IPS-11a (cell line): ENCODE results near the gene PTH2.
"Not testable (repeated sequence)": the region's sequence is repeated elsewhere in the genome, so short reads cannot be mapped to it uniquely, and the experiment has no call there.

Experiments
- H3K4me3 ChIP-seq: one replicate; pipeline ENCODE4 v1.5.1; 2013; ENCODE audit warnings: low read depth, low read length, control low read depth

The PTH2 gene

DNA sequence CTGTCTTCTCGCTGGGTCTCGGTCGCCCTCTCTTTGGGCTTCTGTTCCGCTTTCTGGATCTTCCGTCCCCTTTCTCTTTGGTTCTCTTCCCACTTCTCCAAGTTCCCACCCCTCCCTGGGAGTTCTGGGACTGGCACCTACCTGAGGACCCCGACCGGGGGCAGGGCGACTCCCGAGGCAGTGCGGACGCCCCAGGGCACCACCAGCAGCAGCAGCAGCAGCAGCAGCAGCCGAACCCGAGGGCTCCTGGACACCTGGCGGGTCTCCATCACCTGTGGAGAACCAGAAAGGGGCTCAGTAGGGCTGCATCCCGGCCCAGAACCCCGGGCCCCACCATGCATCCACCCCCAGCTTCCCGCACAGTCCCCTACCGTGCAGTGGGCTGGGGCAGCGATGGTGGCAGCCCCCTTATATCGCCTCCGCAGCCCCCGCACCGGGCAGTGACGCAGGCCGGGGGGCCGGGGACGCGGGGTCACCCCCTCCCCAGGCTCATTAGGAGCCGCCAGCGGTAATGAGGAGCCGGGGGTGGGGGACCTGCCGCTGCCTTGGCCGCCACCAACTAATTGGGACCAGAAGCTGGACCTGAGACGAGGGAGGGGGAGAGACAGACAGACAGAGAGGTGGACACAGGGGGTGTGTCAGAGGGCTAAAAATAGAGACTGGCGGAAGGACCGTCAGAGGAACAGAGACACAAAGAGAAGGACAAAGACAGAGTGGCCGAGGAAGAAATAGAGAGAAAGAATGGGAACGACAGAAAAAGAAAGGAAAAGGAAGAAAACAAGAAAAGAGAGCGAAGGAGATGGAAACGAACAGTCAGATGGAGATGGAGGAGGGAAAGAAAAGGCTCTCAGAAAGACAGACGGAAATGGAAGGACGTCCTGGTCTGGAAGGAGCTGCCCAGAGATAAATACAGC, at the start of gene PTH2:
Gene PTH2 (minus strand): TSS at position 371 of the 914 bp plus-strand sequence. CDS start 102 bp downstream, at position 269.
- H3K4me3 ChIP-seq, result no peak within 1 kb of the TSS

GRCh38 chr19:49472936-49473335, 49.7 kb upstream of the PTH2 start:
- H3K4me3 ChIP-seq, result no peak overlapping the region

DNA sequence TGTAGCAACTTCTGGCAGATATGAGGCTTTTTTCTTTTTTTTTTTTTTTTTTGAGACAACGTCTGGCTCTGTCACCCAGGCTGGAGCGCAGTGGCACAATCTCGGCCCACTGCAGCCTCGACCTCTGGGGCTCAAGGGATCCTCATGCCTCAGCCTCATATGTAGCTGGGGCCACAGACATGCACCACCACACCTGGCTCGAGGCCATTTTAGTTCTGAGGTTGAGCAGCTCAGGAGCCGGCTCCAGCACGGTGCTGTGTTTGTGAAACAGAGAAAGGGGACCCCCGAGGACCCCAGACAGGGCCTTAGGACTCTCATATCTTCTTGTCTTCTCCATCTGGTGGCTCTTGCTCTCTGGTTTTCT, 47.4 kb upstream of the PTH2 start:
- no peak overlapping the region for H3K4me3 ChIP-seq

- no peak overlapping the region for H3K4me3 ChIP-seq
These were observed 46.8 kb upstream of the PTH2 start for GRCh38 chr19:49469828-49470614.

DNA sequence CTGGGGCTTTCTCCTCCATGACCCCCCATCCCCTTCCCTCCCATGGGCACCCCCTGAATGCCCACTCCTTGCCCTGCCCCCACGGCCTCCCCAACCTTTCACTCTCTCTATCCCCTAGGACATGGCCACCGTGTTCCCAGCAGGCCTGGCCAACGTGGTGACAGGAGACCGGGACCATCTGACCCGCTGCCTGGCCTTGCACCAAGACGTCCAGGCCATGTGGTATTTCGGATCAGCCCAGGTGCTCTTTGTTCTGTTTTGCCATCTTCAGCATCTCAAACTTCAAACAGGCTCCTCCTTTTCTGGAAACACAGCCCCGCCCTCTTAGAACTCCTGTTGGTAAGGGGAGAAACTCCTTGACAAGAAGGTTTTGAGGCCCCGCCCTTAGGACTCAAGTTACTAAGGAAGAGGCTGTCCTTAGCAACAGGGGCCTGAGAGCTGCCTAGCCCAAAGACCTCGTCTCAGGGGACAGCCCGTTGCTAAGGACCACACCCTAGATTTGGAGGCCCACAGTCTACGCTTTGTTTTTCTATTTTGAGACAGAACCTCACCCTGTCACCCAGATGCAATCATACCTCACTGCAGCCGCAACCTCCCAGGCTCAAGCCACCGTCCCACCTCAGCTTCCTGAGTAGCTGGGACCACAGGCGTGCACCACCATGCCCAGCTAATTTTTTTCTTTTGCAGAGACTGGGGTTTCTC, 45.7 kb upstream of the PTH2 start:
- no peak overlapping the region for H3K4me3 ChIP-seq

GRCh38 chr19:49468199-49468598, 45.0 kb upstream of the PTH2 start:
- H3K4me3 ChIP-seq, result no peak overlapping the region

DNA sequence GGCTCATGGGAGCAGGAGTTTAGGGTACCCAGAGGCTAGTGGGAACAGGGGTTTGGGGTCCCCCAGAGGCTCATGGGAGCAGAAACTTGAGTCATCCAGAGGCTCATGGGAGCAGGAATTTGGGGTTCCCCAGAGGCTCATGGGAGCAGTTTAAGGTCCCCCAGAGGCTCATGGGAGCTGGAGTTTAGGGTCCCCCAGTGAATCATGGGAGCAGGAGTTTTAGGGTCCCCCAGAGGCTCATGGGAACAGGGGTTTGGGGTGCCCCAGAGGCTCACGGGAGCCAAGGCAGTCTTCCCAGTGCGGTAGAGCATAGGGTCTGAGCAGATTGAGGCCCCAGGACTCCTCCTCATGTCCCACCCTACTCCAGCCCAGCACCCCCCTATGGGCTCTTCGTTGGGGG, 42.1 kb upstream of the PTH2 start:
- H3K4me3 ChIP-seq, result no peak overlapping the region

DNA sequence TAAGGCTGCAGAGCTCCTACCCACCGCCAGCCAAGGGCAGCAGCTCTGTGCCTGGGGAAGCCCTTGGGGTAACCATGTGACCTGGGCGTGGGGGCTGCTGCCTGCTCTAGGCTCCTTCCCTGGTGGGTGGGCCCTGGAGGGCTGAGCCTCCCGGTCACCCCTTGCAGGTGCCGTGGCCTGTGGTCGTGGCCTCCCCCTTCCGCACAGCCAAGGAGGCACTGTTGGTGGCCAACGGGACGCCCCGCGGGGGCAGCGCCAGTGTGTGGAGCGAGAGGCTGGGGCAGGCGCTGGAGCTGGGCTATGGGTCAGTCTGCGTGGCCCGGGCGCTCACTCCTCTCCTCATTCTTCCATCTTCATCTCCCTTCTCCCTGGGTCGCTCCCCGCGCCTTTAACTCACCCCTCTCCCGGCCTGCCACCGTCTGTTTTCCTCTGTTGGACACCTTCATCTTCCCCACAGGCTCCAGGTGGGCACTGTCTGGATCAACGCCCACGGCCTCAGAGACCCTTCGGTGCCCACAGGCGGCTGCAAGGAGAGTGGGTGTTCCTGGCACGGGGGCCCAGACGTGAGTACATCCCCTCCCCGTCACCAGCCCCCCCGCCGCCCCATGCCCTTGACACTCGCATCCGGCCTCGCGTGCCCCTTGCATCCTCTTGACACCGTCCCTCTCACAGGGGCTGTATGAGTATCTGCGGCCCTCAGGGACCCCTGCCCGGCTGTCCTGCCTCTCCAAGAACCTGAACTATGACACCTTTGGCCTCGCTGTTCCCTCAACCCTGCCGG, 40.9 kb upstream of the PTH2 start:
- H3K4me3 ChIP-seq, result no peak overlapping the region

GRCh38 chr19:49462492-49462891, 39.3 kb upstream of the PTH2 start:
- H3K4me3 ChIP-seq, result no peak overlapping the region

- H3K4me3 ChIP-seq, result no peak overlapping the region
These were observed 38.4 kb upstream of the PTH2 start for GRCh38 chr19:49461656-49462055.

DNA sequence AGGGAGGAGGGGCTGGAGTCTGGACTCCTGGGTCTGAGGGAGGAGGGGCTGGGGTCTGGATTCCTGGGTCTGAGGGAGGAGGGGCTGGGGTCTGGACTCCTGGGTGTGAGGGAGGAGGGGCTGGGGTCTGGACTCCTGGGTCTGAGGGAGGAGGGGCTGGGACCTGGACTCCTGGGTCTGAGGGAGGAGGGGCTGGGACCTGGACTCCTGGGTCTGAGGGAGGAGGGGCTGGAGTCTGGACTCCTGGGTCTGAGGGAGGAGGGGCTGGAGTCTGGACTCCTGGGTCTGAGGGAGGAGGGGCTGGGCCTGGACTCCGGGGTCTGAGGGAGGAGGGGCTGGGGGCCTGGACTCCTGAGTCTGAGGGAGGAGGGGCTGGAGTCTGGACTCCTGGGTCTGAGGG, 37.9 kb upstream of the PTH2 start:
- not testable (repeated sequence) for H3K4me3 ChIP-seq

DNA sequence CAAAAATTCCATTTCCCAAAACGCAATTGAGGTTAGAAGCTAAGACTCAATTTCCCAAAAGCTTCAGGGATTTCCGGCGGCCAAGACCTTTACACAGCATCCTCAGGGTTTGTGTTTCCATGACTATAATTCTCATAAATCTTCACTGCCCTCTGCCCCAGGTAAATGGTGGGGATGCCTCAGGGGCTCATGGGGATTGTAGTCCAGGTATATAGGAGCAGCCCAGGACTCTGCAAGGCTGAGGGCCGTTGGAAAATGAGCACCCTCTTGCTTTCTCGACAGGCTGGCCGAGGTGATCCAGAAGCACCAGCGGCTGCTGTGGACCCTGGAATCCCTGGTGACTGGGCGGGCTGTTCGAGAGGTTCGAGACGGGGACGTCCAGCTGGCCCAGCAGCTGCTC, 36.1 kb upstream of the PTH2 start:
- H3K4me3 ChIP-seq, result no peak overlapping the region

- H3K4me3 ChIP-seq, result no peak overlapping the region
These were observed 35.3 kb upstream of the PTH2 start for GRCh38 chr19:49458567-49458903.

- no peak overlapping the region for H3K4me3 ChIP-seq
These were observed 33.1 kb upstream of the PTH2 start for GRCh38 chr19:49456326-49456725.

DNA sequence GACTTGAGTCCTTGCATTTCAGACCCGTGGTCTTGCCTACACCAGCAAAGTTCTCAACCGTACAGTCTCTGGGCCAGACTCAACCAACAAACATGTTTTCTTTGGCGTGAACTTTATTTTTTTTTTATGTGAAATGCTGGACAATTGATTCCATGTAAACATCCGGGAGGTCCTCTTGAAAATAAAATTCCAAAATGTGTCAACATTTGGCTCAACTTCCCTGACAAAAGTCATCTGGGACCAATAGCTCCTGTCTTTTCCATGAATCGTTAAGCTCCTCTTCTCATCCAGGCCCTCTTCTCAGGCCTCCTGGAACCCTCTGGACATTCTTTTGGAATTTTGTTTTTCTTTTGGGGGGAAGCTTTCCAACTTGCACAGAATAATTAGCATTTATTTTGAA, 32.5 kb upstream of the PTH2 start:
- H3K4me3 ChIP-seq, result no peak overlapping the region

DNA sequence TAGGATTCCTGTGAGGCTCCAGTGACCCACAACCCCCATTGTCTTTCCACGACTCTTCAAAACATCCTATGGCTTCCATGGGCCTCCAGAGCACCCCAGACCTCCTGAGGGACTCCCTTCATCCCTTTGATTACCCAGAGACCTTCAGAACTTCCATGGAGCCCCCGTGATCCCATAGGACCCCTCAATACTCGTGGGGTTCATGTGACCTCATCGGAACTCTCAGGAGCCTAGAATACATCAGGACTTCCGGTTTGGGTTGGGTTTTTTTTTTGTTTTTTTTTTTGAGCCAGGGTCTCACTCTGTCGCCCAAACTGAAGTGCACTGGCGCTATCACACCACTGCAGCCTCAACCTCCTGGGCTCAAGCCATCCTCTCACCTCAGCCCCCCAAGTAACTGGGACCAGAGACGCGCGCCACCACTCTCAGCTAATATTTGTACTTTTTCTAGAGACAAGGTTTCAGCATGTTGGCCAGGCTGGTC, 30.6 kb upstream of the PTH2 start:
- H3K4me3 ChIP-seq, result peak overlapping the region; percentile 88

DNA sequence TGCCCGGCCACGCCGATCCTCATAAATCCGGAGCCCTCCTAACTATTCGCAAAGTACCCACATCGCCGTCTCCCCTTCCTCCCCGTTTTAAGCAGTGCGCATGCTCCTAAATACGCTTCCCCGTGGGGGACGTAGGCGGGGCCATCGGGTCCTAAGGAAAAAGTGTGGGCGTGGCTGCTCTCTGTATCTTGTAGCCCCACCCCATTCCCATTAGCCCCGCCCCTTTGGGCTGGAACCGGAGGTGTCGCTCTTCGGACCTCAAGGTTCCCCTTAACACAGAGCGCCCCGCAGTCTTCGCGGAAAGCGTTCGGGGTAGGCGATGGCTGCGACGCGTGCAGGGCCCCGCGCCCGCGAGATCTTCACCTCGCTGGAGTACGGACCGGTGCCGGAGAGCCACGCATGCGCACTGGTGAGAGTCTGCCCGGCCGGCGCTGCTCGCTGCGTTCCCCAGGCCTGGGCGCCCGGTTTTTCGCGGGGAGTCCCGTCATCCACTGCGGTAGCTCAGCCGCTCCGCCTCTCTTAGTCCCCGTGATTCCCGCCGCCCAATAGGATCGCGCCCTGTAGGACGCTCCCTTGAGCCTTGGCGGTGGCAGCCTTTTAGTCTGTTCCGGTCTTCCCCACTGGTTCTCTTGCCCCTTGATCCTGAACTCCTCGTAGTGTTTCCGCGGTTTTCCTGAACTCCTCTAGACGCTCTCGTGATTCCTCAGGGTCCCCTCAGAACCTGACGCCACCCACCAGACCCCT, 29.9 kb upstream of the PTH2 start, which contains the start of gene ALDH16A1:
Gene ALDH16A1 (plus strand): TSS at position 213 of the 744 bp plus-strand sequence. CDS start 107 bp downstream, at position 320.
- peak within 1 kb of the TSS; percentile 88 for H3K4me3 ChIP-seq

GRCh38 chr19:49451430-49452181, 28.4 kb upstream of the PTH2 start, which contains the start of gene PIH1D1:
PIH1D1 (minus strand) TSS chr19:49451814; CDS start chr19:49451574, 240 bp downstream.
- H3K4me3 ChIP-seq, result peak within 1 kb of the TSS; percentile 88

GRCh38 chr19:49450405-49450804, 27.2 kb upstream of the PTH2 start:
- no peak overlapping the region for H3K4me3 ChIP-seq
